ENCODE measurements around the gene ATP10A.

GRCh38 chr15:25708391-25708790 lies 154.7 kb downstream of the ATP10A start:
- no peak for TF ChIP-seq CTCF (IDR thresholded peaks at IDR 0.05)
- no peak for TF ChIP-seq POLR2A (IDR thresholded peaks at IDR 0.05)

All from adrenal gland (tissue), 5 donors.